Hippocampal formation (tissue), 2 donors: ENCODE measurements around the gene TSC1.
A peak's percentile ranks its signal among the peaks of the same experiment; 100 is the strongest.

Experiments used
- DNase-seq, 2 donors: peaks; one replicate each; lab custom pipeline; 2025; lab: John Stamatoyannopoulos, UW

TSC1 gene

GRCh38 chr9:132937463-132937901 lies 6.9 kb downstream of the TSC1 start:
- DNase-seq = no peak

- DNase-seq = no peak
These were observed 9.4 kb downstream of the TSC1 start for GRCh38 chr9:132935026-132935425.

GRCh38 chr9:132931178-132931735 lies 13.2 kb downstream of the TSC1 start:
- DNase-seq = no peak

GRCh38 chr9:132927704-132928103 lies 16.7 kb downstream of the TSC1 start:
- no peak for DNase-seq

- no peak for DNase-seq
These were observed 21.0 kb downstream of the TSC1 start for GRCh38 chr9:132923346-132923902.

- no peak for DNase-seq
These were observed 24.7 kb downstream of the TSC1 start for GRCh38 chr9:132919614-132920268.

- no peak for DNase-seq
These were observed 29.5 kb downstream of the TSC1 start for GRCh38 chr9:132914924-132915323.

GRCh38 chr9:132912131-132912530 lies 32.3 kb downstream of the TSC1 start:
- DNase-seq = no peak

GRCh38 chr9:132910376-132910775 lies 34.0 kb downstream of the TSC1 start:
- no peak for DNase-seq

GRCh38 chr9:132909311-132909710 lies 35.1 kb downstream of the TSC1 start:
- DNase-seq = no peak

- no peak for DNase-seq
These were observed 35.8 kb downstream of the TSC1 start for GRCh38 chr9:132908635-132909034.

- no peak for DNase-seq
These were observed 38.7 kb downstream of the TSC1 start for GRCh38 chr9:132905726-132906125.

GRCh38 chr9:132903574-132904492 lies 40.6 kb downstream of the TSC1 start:
- DNase-seq = no peak

GRCh38 chr9:132901858-132902831 lies 42.3 kb downstream of the TSC1 start:
- peak; percentile 66 to 78 for DNase-seq

- DNase-seq = no peak
These were observed 46.4 kb downstream of the TSC1 start for GRCh38 chr9:132898051-132898450.

GRCh38 chr9:132896906-132897305 lies 47.5 kb downstream of the TSC1 start:
- peak; percentile 64 to 83 for DNase-seq

- no peak for DNase-seq
These were observed 48.2 kb downstream of the TSC1 start for GRCh38 chr9:132896264-132896663.

GRCh38 chr9:132894862-132895835 lies 49.3 kb downstream of the TSC1 start:
- no peak for DNase-seq

GRCh38 chr9:132894346-132894745 lies 50.1 kb downstream of the TSC1 start:
- no peak for DNase-seq

GRCh38 chr9:132892400-132892799 lies 52.0 kb downstream of the TSC1 start:
- DNase-seq = no peak
